GM19324 (cell line): ENCODE measurements around the gene ADGRA3.

Experiments used
- ATAC-seq: cut with Tn5 transposase; IDR thresholded peaks from one replicate; pipeline ENCODE4 v1.9.1; 2021; ENCODE audit warnings: mild to moderate bottlenecking, moderate library complexity; ENCODE audit not compliant: unreplicated experiment, low FRiP score

The ADGRA3 gene

GRCh38 chr4:22456291-22456690 is 59.6 kb downstream of the ADGRA3 start:
- ATAC-seq, result no peak

DNA sequence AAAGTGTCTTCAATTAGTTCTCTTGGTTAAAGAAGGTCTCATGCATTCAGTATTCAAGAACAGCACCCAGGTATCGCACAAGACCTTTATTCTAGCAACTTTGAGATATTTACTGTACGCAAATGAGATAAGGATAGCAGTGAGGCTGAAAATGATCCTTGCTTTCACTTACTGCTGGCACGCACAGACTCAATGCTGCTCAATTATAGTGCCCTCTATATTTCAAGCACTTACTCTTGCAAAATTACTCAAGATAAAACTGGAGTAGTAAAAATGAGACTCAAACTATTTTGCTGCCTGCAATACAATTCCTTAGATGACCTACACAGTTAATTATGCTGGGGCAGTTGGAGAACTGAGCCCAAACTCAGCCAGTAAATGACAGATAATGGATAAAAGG is 60.9 kb downstream of the ADGRA3 start:
- no peak for ATAC-seq

- no peak for ATAC-seq
Observed at GRCh38 chr4:22454216-22454838, 61.5 kb downstream of the ADGRA3 start.

DNA sequence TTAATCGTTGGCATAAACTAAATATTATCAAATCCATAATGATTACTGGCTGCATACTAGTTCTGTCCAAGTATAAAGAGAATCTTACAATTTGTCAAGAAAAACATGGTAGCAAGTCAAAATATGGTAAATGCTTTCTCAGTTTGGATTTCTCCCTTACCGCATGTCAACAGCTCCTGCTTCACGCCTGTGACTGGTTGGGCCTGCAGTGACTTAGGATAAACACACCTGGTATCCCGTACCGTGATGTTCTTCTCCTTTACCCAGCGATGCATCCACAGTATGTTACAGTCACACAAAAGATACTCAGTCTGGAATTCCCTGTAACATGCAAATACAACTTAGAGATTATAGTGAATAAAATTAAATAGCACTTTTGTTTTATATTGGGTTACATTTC is 71.1 kb downstream of the ADGRA3 start:
- ATAC-seq, result no peak

DNA sequence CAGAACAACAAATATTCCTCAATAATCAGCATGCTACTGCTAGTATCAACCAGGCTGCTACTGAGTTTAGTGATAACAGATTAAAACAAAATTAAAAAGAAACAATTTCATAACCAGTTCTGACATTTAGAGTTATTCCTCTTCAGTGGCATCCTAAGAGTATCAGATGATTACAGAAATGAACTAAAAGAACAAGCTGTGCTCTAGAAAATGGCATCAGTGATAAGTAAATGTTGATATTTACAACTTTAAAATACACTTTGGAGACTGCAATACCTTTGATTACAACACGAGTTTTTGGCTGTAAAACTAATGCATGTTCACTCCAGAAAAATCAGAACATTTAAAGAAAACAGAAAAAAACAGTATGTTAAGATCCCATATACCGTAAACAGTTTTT is 72.9 kb downstream of the ADGRA3 start:
- ATAC-seq, result no peak

DNA sequence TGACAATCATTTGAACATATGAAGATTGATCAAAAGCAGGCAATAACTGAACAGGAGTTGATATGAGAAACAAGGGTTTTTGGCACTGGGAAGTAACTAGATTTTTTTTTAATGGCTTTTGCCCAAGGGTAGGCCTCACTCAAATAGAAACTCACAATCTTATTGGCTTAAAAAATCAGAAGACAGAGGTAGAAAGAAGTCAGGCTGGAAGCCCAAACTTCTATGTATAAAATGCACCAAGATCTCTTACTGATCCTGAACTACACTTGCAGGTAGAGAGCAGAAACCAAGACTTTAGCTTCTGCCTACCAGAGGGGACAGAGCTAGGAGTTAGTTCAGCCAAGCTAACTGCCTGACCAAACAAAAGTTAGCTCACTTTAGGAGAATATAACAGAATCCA is 74.9 kb downstream of the ADGRA3 start:
- no peak for ATAC-seq

DNA sequence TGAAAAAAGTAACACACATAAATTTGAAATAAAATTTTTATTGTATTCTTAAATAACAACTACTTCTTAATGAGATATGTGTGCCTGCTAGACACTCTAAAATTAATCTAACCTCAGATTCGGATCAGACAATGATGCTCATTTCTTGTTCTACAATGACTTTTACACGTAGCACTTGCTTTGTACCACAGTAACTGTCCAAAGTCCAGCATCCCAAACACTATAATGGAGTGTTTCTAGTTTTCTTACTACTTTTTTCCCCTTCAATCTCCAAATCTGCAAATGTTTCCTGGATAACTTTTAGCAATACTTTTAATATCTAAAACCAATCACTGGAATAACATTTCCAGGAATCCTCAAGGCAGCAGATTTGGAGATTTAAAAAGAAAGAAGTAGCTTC is 75.9 kb downstream of the ADGRA3 start:
- no peak for ATAC-seq

DNA sequence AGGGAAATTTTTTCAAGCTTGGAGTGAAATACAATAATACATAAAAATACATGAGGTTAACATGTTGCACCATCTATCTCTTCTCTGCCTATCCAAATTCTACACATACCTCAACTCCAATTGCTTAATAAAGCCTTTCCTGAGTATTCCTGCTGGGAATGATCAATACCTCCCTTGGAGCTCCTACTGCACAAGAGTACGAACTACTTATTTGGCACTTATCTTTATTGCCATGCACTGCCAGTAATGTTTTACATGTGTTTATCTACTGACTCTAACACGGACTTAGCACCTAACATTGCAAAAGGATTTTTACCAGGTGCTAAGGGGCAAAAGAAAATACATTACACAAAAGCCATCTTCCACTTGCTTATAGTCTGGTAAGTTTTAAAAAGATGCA is 80.2 kb downstream of the ADGRA3 start:
- ATAC-seq, result no peak

DNA sequence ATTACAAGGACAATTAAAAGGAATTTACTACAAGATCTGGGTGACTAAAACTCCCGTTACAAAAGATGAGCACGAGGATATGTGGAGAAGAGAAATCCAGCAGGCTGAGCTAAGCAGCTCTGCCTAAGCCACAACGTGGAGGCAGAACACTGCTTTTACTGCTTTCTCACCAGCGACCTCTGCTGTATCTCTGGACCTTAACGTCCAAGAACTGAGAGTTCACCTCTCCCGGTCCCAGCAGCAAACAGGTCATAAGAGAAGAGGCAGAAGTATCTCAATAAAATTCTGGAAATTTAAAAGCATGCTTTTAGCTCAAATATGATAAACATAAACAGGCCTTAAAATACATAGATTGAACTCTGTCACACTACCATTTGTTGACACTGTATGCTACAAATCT is 81.0 kb downstream of the ADGRA3 start:
- no peak for ATAC-seq

DNA sequence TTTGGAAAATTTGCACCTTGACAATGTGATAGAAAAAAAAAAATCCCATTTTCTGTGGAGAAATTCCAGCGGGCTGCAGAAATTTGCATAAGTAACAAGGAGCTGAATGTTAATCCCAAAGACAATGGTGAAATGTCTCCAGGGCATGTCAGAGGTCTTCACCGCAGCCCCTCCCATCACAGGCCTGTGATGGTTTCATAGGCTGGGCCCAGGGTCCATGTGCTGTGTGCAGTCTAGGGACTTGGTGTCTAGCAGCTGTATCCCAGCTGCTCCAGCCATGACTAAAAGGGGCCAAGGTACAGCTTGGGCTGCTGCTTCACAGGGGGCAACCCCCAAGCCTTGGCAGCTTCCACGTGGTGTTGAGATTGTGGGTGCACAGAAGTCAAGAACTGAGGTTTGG is 85.2 kb downstream of the ADGRA3 start:
- ATAC-seq, result no peak

- ATAC-seq, result no peak
Observed at GRCh38 chr4:22428441-22428840, 87.4 kb downstream of the ADGRA3 start.

- ATAC-seq, result no peak
Observed at GRCh38 chr4:22427675-22428074, 88.2 kb downstream of the ADGRA3 start.

- no peak for ATAC-seq
Observed at GRCh38 chr4:22420291-22420690, 95.6 kb downstream of the ADGRA3 start.

DNA sequence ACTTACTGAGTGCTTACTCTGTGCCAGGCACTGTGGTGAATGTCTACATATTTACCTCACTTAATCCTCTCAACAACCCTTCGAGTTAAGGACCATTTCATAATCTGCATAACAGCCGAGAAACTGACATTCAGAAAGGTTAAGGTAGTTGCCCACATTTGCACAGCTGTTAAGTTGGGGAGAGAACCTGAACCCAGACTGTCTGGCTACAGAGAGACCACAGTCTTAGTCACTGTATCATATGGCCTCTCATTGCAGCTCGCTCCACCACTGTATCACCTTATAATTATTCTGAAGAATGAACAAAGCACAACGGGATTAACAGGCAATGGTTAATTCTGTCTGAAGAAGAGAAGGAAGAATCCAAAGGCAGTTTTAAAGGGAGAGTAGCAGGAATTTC is 98.5 kb downstream of the ADGRA3 start:
- ATAC-seq, result no peak

GRCh38 chr4:22416403-22416802 is 99.5 kb downstream of the ADGRA3 start:
- ATAC-seq, result no peak

DNA sequence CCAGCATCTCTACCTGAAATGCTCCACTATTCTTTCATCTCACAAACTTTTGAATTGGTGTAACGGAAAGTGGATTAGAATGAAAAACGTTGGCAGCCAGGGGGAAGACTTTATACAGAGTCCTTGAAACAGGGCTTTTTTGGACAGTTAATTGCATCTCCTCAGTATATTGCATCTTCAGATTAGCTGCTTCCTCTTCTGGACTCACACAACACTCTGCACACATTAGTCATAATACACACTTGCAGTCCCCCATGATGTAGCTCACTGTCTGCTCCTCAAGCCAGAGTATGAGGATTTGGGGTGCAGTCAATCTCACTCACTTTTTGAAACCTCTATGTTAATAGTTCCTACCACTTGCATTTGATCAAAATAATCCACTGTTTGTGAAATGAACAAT is 101.0 kb downstream of the ADGRA3 start:
- ATAC-seq, result no peak

- no peak for ATAC-seq
Observed at GRCh38 chr4:22413471-22413870, 102.4 kb downstream of the ADGRA3 start.

DNA sequence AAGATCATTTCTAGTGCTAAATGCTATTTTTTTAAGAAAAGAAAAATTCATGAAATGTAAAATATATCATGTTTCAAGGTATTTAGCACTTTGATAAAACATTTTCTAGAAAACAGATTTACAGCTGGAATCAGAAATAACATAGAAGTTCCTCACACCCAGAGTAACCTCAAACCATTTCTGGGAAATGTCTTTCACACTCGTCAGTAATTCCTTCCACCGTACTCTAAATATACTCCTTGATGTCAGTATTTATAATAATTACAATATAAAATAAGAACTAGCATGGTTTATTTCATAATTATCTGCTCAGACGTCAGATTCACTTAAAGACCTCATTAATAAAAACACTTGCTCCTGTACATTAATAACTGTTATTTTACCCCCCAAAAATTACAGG is 103.9 kb downstream of the ADGRA3 start:
- ATAC-seq, result no peak

DNA sequence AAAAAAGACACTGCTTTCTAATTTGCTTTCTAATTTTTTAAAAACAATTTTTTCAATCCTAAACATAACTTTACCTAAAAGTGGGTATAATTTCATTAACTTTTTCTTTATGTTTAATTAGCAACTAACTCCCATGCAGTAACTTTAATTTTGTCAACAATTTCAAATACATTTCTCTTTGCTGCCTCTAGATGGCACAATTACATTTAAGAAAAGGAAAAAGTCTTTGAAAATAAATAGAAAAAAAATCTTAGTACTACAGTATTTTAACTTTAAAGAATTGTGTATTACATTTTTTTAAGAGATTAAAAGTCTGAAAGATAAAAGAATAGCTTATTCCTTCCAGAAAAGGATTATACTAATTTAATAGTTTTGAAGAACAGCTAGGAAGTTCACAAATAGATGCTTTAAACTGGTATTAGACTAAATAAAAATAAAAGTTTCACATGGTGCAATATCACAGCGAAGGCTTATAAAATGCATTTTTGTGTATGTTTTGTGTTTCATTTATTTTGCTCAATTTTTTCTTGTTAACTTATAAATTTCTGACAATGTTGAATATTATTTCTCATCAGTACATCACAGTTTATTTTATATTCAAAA is 105.1 kb downstream of the ADGRA3 start:
- no peak for ATAC-seq

- no peak for ATAC-seq
Observed at GRCh38 chr4:22408474-22408873, 107.4 kb downstream of the ADGRA3 start.

GRCh38 chr4:22407361-22407760 is 108.5 kb downstream of the ADGRA3 start:
- ATAC-seq, result no peak

GRCh38 chr4:22398671-22399070 is 117.2 kb downstream of the ADGRA3 start:
- no peak for ATAC-seq

DNA sequence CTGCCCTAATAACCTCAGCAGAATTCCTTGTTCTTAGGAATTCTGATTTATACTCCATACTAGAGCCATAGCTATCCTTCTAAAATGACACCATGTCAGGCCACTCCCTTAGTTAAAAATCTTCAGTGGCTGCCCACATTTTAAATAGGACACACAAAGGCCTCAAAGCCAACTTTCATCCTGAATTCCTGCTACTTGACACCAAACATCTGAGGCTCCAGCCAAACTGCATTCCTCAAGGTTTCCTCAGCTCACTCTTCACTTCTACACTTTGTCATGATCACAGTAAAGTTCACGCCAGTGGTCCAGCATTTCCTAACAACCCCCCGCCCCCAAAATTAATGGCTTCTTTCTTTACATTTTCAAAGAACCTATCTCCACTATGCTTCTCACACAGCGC is 124.3 kb downstream of the ADGRA3 start:
- no peak for ATAC-seq
